COLO668 (cell line): ENCODE measurements around the gene SLC47A1.

Source experiments
- DNase-seq: peaks from one replicate; lab custom pipeline; 2025; ENCODE audit not compliant: unreplicated experiment; lab: John Stamatoyannopoulos, UW

SLC47A1 gene

GRCh38 chr17:19596869-19597268, 63.2 kb downstream of the SLC47A1 start:
- DNase-seq, result no peak

- no peak for DNase-seq
These were observed 76.7 kb downstream of the SLC47A1 start for GRCh38 chr17:19610311-19610710.

GRCh38 chr17:19610879-19611278, 77.2 kb downstream of the SLC47A1 start:
- DNase-seq, result no peak

DNA sequence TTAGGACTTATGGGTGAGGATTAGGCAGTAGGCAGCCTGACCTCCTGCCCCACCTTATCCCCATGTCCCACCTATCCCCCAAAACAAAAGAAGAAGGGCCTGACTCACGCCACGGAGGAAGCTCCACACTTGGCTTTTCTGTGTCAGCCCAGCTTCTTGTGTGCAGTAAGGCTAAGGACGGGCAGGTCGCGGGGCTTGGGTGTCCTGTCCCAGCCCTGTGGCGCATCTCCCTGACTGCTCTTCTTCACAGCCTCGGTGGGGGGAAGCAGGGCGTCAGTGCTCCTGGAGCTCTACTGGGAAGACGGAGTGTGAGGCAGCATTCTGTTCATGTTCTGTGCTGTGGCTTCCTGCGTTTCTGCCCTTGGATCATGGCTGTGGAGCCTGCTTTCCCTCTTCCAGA, 80.3 kb downstream of the SLC47A1 start:
- DNase-seq, result no peak

DNA sequence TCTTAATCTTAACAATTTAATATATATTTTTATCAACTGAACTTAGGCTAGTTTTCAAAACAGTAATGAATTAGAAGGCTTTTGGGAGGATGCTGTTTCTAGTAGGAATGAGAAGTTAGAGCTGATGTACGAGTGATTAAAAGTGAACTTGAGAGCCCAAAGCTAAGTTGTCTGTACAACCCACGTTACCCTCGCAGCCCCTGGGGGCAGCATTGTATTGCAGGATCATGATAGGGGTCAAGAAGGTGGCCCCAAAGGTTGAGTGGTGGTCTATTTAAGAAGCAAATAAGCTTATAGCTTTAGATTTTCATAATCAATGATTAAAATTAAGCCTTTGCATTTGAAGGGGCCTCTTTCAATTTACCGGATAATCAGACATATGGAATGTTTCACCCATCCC, 81.2 kb downstream of the SLC47A1 start:
- DNase-seq, result no peak

DNA sequence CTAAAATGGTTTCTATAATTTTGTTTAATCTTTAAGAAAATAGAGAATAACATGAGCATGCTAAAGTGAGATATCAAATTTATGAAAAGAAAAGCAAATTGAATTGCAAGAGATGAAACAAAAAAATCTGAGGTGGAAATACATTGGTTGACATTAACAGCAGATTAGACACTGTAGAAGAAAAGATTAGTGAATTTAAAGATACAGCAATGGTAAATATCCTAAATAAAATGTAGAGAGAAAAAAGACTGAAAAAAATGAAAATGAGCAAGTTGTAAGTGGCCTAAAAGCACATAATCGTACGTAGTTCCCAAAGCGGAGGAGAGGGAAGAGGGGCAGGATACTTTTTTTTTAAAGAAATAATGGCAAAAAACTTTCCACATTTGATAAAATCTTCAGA, 84.4 kb downstream of the SLC47A1 start:
- no peak for DNase-seq

DNA sequence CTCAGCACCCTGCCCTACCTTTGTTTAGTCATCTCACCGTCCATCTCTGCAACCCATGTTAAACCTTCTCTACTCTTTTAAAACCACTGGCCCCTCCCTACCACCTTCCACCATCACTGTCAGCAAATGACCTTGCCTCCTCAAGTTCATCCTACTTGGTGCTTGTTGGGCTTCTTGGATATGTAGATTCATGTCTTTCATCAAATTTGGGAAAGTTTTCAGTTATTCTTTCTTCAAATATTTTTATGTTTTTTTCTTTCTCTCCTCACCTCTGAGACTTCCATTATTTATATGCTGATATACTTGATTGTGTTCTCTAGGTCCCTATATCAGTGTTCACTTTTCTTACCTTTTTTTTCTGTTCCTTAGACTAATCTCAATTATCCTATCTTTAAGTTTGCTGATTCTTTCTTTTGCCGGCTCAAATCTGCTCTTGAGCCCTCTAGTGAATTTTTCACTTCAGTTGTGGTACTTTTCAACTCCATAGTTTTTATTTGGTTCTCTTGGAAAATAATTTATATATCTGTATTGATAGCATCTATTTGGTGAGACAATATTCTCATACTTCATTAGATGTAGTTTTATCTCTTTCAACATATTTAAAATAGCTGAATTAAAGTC, 86.2 kb downstream of the SLC47A1 start:
- DNase-seq, result no peak

- no peak for DNase-seq
These were observed 88.0 kb downstream of the SLC47A1 start for GRCh38 chr17:19621697-19622096.

- no peak for DNase-seq
These were observed 92.4 kb downstream of the SLC47A1 start for GRCh38 chr17:19626079-19626478.
